ENCODE results near the gene FAM3D.

- TF ChIP-seq CTCF (IDR thresholded peaks at IDR 0.05) = no peak
- no peak for TF ChIP-seq EP300 (IDR thresholded peaks at IDR 0.05; ENCODE audit: low read depth)
Observed at GRCh38 chr3:58707390-58707930, 40.9 kb upstream of the FAM3D start.
